Measurements from ENCODE around the gene TAMALIN. TPM values are rescaled to one million over a fixed set of nuclear protein-coding genes. Genes with fewer than 3 reads are reported as not detected.
"Not testable (repeated sequence)": the region's sequence is repeated elsewhere in the genome, so short reads cannot be mapped to it uniquely, and the experiment has no call there.

Gene TAMALIN
- total and polyA plus RNA-seq, 7 experiments from 2014 or later, result 1.1 to 501 (median 30.1) TPM

- H3K4me3 Mint-ChIP-seq, result peak overlapping the region in 9 of 10 donors; percentile 45 to 83 (median 68)
- ChIA-PET CTCF (interaction anchor here (0.9 to 1.8 kb wide), 7 partner anchors 9 to 50 kb away, joined by 3 to 8 read pairs (median 5); no protein-coding TSS in a partner anchor), POLR2A (interaction anchor here (0.7 to 1.1 kb wide), 6 partner anchors 11 to 1466 kb away, joined by 3 read pairs; partner anchors contain the start of genes ACVR1B and ATG101)
- intact Hi-C loops (cut with micrococcal nuclease), result loop anchor here in 1 of 2 donors (10.0 kb wide), 1 partner anchor 550 kb away; the partner anchor contains the start of gene SLC4A8
- DNase-seq (no peak), ATAC-seq (no peak)
- H3K9me3 Mint-ChIP-seq, result no peaks in the 10 kb centered on the region
- peaks cover 4 to 24% (median 18%) of the 10 kb centered on the region in 5 donors for H3K36me3 Mint-ChIP-seq
- no peaks in the 10 kb centered on the region for H3K27me3 ChIP-seq (ENCODE audit: control insufficient read depth in 2 of 2, insufficient read depth in 2 of 2, low read length in 2 of 2)
- no peaks in the 10 kb centered on the region for H3K9me3 ChIP-seq (ENCODE audit: control insufficient read depth in 2 of 3, low read length in 3 of 3)
- no peak overlapping the region for H3K4me3 ChIP-seq (ENCODE audit: low read length)
- H3K4me1 Mint-ChIP-seq, result peaks cover 61 to 75% (median 72%) of the 10 kb centered on the region in 7 donors
- peaks cover 0 to 13% (median 0%) of the 10 kb centered on the region in 3 experiments for H3K36me3 ChIP-seq (ENCODE audit: control insufficient read depth in 2 of 3, insufficient read depth in 3 of 3, low read length in 3 of 3)
- H3K27ac ChIP-seq (ENCODE audit: low read depth, low read length), result no peak overlapping the region
- peaks cover 0 to 14% (median 0%) of the 10 kb centered on the region in 5 donors for H3K27me3 Mint-ChIP-seq
- H3K27ac Mint-ChIP-seq, result peak overlapping the region in 7 of 9 donors; percentile 24 to 87 (median 44)
- peaks cover 54 to 60% of the 10 kb centered on the region in 2 donors for H3K4me1 ChIP-seq (ENCODE audit: control insufficient read depth in 2 of 2, insufficient read depth in 2 of 2, low read length in 2 of 2)
These were observed 31.6 kb upstream of the TAMALIN start for GRCh38 chr12:51975196-51975595.

GRCh38 chr12:51976376-51977160 is 30.2 kb upstream of the TAMALIN start:
- CTCF ChIA-PET, result interaction anchor here (0.7 to 1.8 kb wide), 3 partner anchors 11 to 96 kb away, joined by 3 to 9 read pairs (median 3); no protein-coding TSS in a partner anchor
- intact Hi-C loops (cut with micrococcal nuclease), result loop anchor here in 1 of 2 donors (10.0 kb wide), 1 partner anchor 552 kb away; the partner anchor contains the start of gene SLC4A8
- H3K4me1 Mint-ChIP-seq, result peaks cover 52 to 69% (median 64%) of the 10 kb centered on the region in 7 donors
- H3K27ac ChIP-seq (ENCODE audit: low read depth, low read length), result no peak overlapping the region
- H3K4me1 ChIP-seq (ENCODE audit: control insufficient read depth in 2 of 2, insufficient read depth in 2 of 2, low read length in 2 of 2), result peaks cover 40 to 46% of the 10 kb centered on the region in 2 donors
- peak overlapping the region in 2 of 9 donors; percentile 22 to 24 for H3K27ac Mint-ChIP-seq
- H3K36me3 Mint-ChIP-seq, result peaks cover 4 to 30% (median 23%) of the 10 kb centered on the region in 5 donors
- peak overlapping the region in 3 of 10 donors; percentile 14 to 73 (median 26) for H3K4me3 Mint-ChIP-seq
- ATAC-seq (no peak), DNase-seq (no peak)
- no peaks in the 10 kb centered on the region for H3K9me3 ChIP-seq (ENCODE audit: control insufficient read depth in 2 of 3, low read length in 3 of 3)
- POLR2A ChIA-PET, result interaction anchor here (1.3 kb wide), 1 partner anchor 15 kb away, joined by 3 read pairs; no protein-coding TSS in a partner anchor
- H3K27me3 Mint-ChIP-seq, result peaks cover 0 to 12% (median 0%) of the 10 kb centered on the region in 5 donors
- no peaks in the 10 kb centered on the region for H3K27me3 ChIP-seq (ENCODE audit: control insufficient read depth in 2 of 2, insufficient read depth in 2 of 2, low read length in 2 of 2)
- H3K4me3 ChIP-seq (ENCODE audit: low read length), result no peak overlapping the region
- no peaks in the 10 kb centered on the region for H3K9me3 Mint-ChIP-seq
- peaks cover 0 to 19% (median 0%) of the 10 kb centered on the region in 3 experiments for H3K36me3 ChIP-seq (ENCODE audit: control insufficient read depth in 2 of 3, insufficient read depth in 3 of 3, low read length in 3 of 3)

GRCh38 chr12:51977320-51977753 is 29.4 kb upstream of the TAMALIN start:
- no peak for ATAC-seq
- no peaks in the 10 kb centered on the region for H3K27me3 ChIP-seq (ENCODE audit: control insufficient read depth in 2 of 2, insufficient read depth in 2 of 2, low read length in 2 of 2)
- intact Hi-C loops (cut with micrococcal nuclease), result loop anchor here in 1 of 2 donors (10.0 kb wide), 1 partner anchor 553 kb away; the partner anchor contains the start of gene SLC4A8
- peaks cover 33 to 39% of the 10 kb centered on the region in 2 donors for H3K4me1 ChIP-seq (ENCODE audit: control insufficient read depth in 2 of 2, insufficient read depth in 2 of 2, low read length in 2 of 2)
- peaks cover 49 to 61% (median 56%) of the 10 kb centered on the region in 7 donors for H3K4me1 Mint-ChIP-seq
- DNase-seq, result no peak
- no peaks in the 10 kb centered on the region for H3K9me3 ChIP-seq (ENCODE audit: control insufficient read depth in 2 of 3, low read length in 3 of 3)
- H3K27ac Mint-ChIP-seq, result no peak overlapping the region
- no peak overlapping the region for H3K27ac ChIP-seq (ENCODE audit: low read depth, low read length)
- H3K36me3 ChIP-seq (ENCODE audit: control insufficient read depth in 2 of 3, insufficient read depth in 3 of 3, low read length in 3 of 3), result peaks cover 0 to 25% (median 0%) of the 10 kb centered on the region in 3 experiments
- H3K9me3 Mint-ChIP-seq, result no peaks in the 10 kb centered on the region
- peaks cover 8 to 35% (median 23%) of the 10 kb centered on the region in 5 donors for H3K36me3 Mint-ChIP-seq
- peaks cover 0 to 12% (median 0%) of the 10 kb centered on the region in 5 donors for H3K27me3 Mint-ChIP-seq
- H3K4me3 ChIP-seq (ENCODE audit: low read length), result no peak overlapping the region
- H3K4me3 Mint-ChIP-seq, result no peak overlapping the region
- ChIA-PET POLR2A (interaction anchor here (0.8 to 1.3 kb wide), 3 partner anchors 8 to 1964 kb away, joined by 3 read pairs; no protein-coding TSS in a partner anchor), CTCF (interaction anchor here (0.7 to 1.8 kb wide), 9 partner anchors 11 to 102 kb away, joined by 3 to 9 read pairs (median 4); no protein-coding TSS in a partner anchor)

- not testable (repeated sequence) for H3K9me3 ChIP-seq (ENCODE audit: control insufficient read depth in 2 of 3, low read length in 3 of 3); H3K4me3 ChIP-seq (ENCODE audit: low read length); H3K4me3 Mint-ChIP-seq; ATAC-seq; H3K9me3 Mint-ChIP-seq; H3K27me3 ChIP-seq (ENCODE audit: control insufficient read depth in 2 of 2, insufficient read depth in 2 of 2, low read length in 2 of 2); H3K27ac ChIP-seq (ENCODE audit: low read depth, low read length); H3K27me3 Mint-ChIP-seq; DNase-seq; H3K27ac Mint-ChIP-seq
- peaks cover 14 to 19% of the 10 kb centered on the region in 2 donors for H3K4me1 ChIP-seq (ENCODE audit: control insufficient read depth in 2 of 2, insufficient read depth in 2 of 2, low read length in 2 of 2)
- POLR2A ChIA-PET, result interaction anchor here (0.6 kb wide), 1 partner anchor 99 kb away, joined by 3 read pairs; no protein-coding TSS in a partner anchor
- H3K36me3 ChIP-seq (ENCODE audit: control insufficient read depth in 2 of 3, insufficient read depth in 3 of 3, low read length in 3 of 3), result peaks cover 0 to 44% (median 0%) of the 10 kb centered on the region in 3 experiments
- Mint-ChIP-seq H3K36me3 (peaks cover 11 to 49% (median 23%) of the 10 kb centered on the region in 5 donors), H3K4me1 (peaks cover 34 to 42% (median 37%) of the 10 kb centered on the region in 7 donors)
- CTCF ChIA-PET, result interaction anchor here (0.6 to 1.7 kb wide), 2 partner anchors 56 to 91 kb away, joined by 3 to 4 read pairs; partner anchors contain the start of gene ATG101
- intact Hi-C loops (cut with micrococcal nuclease), result loop anchor here in 1 of 2 donors (10.0 kb wide), 1 partner anchor 555 kb away; the partner anchor contains the start of gene SLC4A8
These were observed 27.4 kb upstream of the TAMALIN start for GRCh38 chr12:51979306-51979705.

- H3K27me3 ChIP-seq (ENCODE audit: control insufficient read depth in 2 of 2, insufficient read depth in 2 of 2, low read length in 2 of 2), result no peaks in the 10 kb centered on the region
- H3K9me3 Mint-ChIP-seq, result no peaks in the 10 kb centered on the region
- H3K36me3 Mint-ChIP-seq, result peaks cover 11 to 50% (median 25%) of the 10 kb centered on the region in 5 donors
- ChIA-PET POLR2A (interaction anchor here (1.0 kb wide), 1 partner anchor 29 kb away, joined by 5 read pairs; the partner anchor contains the start of gene ACVR1B), CTCF (interaction anchor here (0.7 to 4.9 kb wide), 8 partner anchors 9 to 68 kb away, joined by 3 to 35 read pairs (median 4); no protein-coding TSS in a partner anchor)
- ATAC-seq (peak; percentile 99), DNase-seq (peak; percentile 39 to 76 (median 65))
- peak overlapping the region in 3 of 10 donors; percentile 7 to 45 (median 32) for H3K4me3 Mint-ChIP-seq
- intact Hi-C loops (cut with micrococcal nuclease), result loop anchor here (1.0 to 10.0 kb wide), 7 partner anchors 9 to 555 kb away; partner anchors contain the start of genes ACVR1B (in 2 of the 2) and SLC4A8 (in 1 of the 2)
- no peaks in the 10 kb centered on the region for H3K9me3 ChIP-seq (ENCODE audit: control insufficient read depth in 2 of 3, low read length in 3 of 3)
- H3K36me3 ChIP-seq (ENCODE audit: control insufficient read depth in 2 of 3, insufficient read depth in 3 of 3, low read length in 3 of 3), result peaks cover 0 to 53% (median 0%) of the 10 kb centered on the region in 3 experiments
- H3K4me1 Mint-ChIP-seq, result peaks cover 24 to 32% (median 28%) of the 10 kb centered on the region in 7 donors
- H3K4me1 ChIP-seq (ENCODE audit: control insufficient read depth in 2 of 2, insufficient read depth in 2 of 2, low read length in 2 of 2), result peaks cover 5 to 10% of the 10 kb centered on the region in 2 donors
- H3K27ac ChIP-seq (ENCODE audit: low read depth, low read length), result no peak overlapping the region
- H3K4me3 ChIP-seq (ENCODE audit: low read length), result no peak overlapping the region
- H3K27ac Mint-ChIP-seq, result peak overlapping the region in 5 of 9 donors; percentile 25 to 74 (median 48)
- peaks cover 0 to 5% (median 0%) of the 10 kb centered on the region in 5 donors for H3K27me3 Mint-ChIP-seq
These were observed 26.5 kb upstream of the TAMALIN start for GRCh38 chr12:51980051-51980808.

Data from naive thymus-derived CD4-positive, alpha-beta T cell (primary cell).